NT2/D1 (cell line): ENCODE data around the gene SCAF4.

Experiments
- YY1 ChIP-seq: IDR thresholded peaks from 2 replicates; pipeline ENCODE4 v1.6.1; 2011; ENCODE audit not compliant: insufficient read length, insufficient read depth
- ZNF274 ChIP-seq: IDR thresholded peaks from 2 replicates; pipeline ENCODE4 v1.6.1; 2011; ENCODE audit warnings: mild to moderate bottlenecking, low read depth, low read length

DNA sequence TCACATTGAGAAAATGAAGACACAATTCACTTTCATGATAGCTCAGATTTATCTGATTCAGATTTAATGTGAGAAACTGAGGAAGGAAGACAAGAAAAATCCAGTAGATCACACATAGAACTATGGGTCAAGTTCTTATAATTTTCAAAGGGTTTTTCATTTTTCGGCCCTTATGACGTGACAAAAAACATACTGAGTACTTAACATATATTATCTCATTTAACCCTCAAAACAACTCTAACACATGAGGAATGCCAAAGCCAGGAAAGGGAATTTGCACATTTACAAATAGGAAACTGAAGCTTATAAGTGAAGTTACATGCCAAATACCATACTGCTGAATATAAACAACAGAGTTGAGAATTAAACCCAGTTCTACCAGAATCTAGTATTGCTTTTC lies 44.8 kb downstream of the SCAF4 start:
- TF ChIP-seq ZNF274 (no peak), YY1 (no peak)
